Pulmonary artery endothelial cell (primary cell): ENCODE data around the gene FIGLA. TPM values are rescaled to one million over a fixed set of nuclear protein-coding genes. Genes with fewer than 3 reads are reported as not detected.

ENCODE experiments used
- DNase-seq: peaks from one replicate; pipeline ENCODE4 v3.0.0-alpha.2; 2011; ENCODE audit warnings: low read depth, low spot score
- total RNA-seq: library from RNA; depleted of rRNA; stranded (reverse); fragments of >200 nt; gene quantifications from 2 replicates; pipeline ENCODE4 v1.2.3, GENCODE V29; 2014

The FIGLA gene, protein sequence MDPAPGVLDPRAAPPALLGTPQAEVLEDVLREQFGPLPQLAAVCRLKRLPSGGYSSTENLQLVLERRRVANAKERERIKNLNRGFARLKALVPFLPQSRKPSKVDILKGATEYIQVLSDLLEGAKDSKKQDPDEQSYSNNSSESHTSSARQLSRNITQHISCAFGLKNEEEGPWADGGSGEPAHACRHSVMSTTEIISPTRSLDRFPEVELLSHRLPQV
- not detected in 2 replicates for total RNA-seq

DNA sequence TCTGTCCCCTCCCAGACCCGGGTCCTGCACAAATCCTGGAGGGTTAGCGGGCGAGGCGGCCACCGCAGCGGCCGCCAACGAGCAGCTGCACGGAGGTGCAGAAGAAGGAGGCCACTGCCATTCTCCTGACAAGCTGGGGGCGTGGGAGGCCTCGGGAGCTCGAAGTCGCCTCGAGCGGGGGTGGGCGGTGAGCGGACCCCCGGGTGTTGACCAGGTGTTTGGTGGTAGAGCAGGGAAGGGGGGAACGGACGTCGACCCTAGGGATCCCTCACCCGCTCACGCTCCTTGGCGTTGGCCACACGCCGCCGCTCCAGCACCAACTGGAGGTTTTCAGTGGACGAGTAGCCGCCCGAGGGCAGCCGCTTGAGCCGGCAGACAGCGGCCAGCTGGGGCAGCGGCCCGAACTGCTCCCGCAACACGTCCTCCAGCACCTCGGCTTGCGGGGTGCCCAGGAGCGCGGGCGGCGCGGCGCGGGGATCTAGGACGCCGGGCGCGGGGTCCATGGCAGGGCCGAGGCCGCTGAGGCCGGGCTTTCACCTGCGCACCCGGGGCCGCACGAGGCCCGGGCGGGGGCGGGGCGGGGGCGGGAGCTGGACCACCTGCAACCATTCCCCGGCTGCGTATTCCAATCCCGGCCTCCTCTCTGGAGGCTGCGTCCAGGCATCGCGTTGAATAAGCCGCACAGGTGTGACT is at the start of gene FIGLA:
FIGLA (minus strand) TSS at position 508 of the 693 bp plus-strand sequence; CDS start at position 503, 5 bp downstream.
- no peak for DNase-seq

- DNase-seq = no peak
These were observed 47.8 kb upstream of the FIGLA start for GRCh38 chr2:70837980-70838925.

- DNase-seq = no peak
These were observed 45.2 kb upstream of the FIGLA start, which contains the start of gene CD207 for GRCh38 chr2:70835643-70836042. CD207 (minus strand) TSS chr2:70835816; CDS start chr2:70835776, 40 bp downstream.

DNA sequence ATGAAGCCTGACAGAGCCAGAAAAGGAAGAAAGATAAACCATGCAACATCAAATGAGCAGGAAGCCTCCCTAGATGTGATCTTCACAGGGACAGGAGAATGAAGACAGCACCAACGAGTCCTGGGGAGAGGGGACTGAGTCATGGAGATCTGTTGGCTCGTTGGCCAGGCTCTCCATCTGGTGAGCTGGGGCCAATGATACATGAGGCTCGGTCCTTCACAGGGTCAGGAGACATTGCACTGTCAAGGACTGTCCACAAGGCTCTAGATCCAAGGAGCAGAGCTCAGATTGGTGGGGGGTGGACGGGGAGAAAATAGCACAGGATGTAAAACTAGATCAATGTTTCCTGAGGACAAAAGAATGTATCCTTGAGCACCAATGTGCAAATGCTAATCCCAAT is 44.4 kb upstream of the FIGLA start:
- no peak for DNase-seq

DNA sequence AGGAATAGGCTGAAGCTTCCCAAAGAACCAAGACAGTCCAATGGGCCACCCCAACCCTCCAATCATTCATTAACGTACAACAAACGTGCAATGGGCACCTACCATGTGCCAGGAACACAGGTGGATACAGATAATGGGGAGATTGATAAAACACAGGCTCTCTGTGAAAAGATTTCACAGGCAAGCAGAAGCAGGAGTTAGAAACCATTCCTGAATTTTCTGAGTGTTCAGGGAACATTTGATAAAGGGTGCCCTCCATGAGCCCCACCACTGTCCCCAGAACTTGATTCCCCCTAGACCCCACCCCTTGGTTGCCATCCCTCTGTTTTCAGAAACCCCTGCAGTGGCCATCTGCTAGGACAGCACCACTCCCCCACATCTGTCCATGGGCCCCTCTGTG is 43.7 kb upstream of the FIGLA start:
- no peak for DNase-seq

GRCh38 chr2:70833246-70833645 is 42.8 kb upstream of the FIGLA start:
- DNase-seq = no peak

DNA sequence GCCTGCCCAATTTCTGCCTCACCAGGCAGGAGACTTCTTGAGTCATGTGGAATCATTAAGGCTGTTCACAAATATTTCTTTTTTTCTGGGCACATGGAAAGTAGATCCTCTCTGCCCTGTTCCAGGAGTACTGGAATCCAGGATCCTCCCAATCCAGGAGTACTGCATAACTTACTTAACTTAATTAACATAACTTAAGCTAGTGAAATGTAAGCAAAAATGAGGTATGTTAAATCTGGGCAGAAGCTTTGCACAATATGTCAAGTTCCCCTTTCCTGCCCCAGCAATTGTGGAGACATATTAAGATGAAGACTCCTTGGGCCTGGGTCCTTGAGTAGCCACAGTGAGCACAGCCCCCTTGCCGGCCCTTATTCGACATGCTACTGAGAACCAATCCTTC is 41.9 kb upstream of the FIGLA start:
- no peak for DNase-seq

DNA sequence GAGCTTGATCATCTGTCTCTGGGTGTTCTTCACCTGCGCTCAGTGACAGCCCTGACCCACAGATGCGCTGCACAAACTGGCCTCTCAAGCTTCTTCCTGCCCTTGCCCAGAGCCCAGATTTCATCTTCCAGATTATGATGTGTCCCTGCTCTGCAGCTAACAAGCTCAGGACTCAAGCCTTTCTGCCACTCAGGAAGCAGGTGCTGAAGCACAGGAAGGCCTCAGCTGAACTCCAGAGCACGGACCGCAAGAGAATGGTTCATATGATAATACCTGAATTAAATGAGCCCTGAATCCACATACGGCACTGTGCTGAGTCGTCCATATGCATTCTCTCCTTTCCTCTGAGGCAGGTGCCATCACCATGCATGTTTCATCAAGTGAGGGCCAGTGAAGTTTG is 41.4 kb upstream of the FIGLA start:
- DNase-seq = peak; percentile 8

DNA sequence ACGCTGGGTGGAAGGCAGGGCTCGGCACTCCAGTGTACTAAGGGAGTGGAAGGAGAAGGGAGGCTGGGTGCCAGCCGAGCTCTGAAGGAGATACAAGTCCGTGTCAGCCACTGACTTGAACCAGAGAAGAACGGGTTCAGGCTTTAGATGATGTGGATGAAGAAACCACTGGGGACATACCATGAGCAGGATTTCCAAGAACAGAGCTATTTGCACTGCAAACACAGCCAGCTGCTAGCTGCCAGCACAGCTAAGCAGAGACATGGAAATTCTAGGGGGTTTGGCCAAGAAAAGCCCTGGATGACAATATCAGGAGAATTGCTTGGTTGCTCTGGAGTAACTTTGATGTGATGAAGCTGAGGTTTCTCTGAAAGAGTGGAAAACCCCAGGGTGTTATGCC is 39.9 kb upstream of the FIGLA start:
- no peak for DNase-seq

GRCh38 chr2:70829916-70830315 is 39.5 kb upstream of the FIGLA start:
- DNase-seq = no peak

DNA sequence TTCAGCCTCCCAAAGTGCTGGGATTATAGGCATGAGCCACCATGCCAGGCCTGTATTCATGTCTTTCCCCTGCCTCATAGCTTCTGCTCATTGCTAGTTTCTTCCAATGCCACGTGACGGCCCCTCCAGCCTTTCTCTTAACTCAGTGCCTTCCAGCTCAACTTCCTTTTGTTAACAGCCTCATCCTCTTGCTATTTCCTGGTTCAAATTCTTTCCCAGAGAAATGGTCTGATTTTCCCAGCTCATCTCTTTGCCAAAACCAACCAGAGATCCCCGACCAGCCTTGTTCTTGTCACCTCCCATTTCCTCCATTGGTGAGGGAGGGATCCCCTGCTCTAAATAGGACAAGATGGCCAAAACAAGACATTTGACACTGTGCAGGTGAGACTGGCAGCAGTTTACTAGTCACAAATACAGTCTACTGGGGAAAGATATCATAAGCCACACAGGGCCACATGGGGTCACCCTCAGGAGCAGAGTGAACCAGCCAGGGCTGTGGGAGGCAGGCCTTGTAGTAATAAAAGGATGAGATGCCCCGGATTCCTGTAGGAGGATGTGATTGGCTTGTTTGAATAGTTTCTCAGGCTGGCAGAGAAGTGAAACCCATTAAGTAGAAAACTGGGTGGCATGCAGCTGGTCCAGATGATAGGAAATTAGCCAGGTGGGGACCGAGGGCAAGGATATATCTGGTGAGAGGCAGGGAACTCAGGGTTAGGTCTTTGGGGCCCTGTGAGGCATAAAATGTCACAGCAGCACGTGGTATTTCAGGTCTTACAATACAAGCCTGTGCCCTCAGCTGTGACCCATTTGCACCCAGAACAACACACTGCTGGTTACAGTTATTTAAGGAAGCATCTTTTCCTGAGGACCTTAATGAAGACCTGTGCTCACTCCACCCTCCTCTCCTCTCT is 38.7 kb upstream of the FIGLA start:
- DNase-seq = peak; percentile 86

DNA sequence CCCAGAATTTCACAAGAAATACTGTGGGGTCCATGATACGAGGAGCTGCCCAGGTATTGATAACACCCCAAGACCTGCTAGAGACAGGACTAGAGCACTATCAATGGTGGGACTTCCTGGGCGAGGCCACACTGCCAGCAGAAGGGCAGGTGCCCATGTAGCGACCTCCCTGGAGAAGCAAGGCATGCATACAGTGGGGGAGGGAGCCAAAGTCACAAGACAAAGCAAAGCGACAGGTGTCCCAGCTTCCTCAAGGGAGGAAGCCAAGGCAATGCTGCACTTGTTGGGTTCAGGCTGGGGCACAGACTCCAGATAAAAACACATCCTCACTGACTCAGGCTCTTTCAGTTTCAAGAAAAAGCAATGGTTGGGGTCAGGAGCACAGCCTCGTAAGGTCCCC is 37.7 kb upstream of the FIGLA start:
- no peak for DNase-seq

DNA sequence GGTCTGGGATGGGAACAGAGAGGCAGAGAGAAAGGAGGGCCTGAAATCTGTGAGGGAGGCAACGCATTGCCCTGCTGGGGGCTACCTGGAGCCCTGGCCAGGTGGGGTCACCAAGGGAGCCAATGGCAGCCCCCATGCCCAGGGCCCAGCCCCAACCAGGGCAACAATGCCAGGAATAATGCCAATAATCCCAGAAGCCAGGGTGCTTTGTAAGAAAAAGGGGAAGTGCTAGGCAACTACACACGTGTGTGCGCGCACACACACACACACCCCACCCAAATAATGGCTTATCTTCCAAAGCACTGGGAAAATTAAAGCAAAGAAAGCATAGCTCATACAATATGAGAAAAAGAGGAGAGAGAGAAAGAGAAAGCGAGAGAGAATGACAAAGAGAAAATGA is 36.9 kb upstream of the FIGLA start:
- no peak for DNase-seq

DNA sequence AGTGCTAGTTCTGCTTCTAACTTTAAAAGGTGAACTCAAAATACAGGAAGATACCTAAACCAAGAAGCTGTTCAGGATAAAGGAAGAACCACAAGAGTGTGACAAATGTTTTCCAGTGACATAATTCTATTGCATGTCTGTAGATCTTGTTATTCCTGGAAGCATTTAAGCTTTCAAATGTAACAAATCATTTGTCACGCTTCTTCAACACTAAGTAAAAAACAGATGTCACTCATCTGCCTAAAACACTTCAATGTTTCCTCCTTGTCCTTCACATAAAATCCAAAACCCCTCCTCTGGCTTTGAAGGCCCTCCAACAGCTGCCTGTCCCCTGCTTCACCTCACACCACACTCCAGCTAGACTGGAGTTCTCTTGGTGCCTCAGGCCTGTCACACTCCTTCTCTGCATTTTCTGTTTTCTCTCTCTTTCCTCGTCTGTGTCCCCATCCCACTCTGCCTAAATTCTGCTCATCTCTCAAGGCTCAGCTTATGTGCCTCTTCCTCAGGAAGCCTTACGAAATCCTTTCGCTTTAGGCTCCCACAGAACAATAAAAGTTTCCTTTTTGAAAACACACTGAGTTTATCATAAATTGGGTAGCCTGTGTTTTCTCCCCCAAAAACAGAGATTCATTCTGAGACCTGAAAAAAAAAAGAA is 36.4 kb upstream of the FIGLA start:
- no peak for DNase-seq

GRCh38 chr2:70823249-70823648 is 32.8 kb upstream of the FIGLA start:
- DNase-seq = no peak

DNA sequence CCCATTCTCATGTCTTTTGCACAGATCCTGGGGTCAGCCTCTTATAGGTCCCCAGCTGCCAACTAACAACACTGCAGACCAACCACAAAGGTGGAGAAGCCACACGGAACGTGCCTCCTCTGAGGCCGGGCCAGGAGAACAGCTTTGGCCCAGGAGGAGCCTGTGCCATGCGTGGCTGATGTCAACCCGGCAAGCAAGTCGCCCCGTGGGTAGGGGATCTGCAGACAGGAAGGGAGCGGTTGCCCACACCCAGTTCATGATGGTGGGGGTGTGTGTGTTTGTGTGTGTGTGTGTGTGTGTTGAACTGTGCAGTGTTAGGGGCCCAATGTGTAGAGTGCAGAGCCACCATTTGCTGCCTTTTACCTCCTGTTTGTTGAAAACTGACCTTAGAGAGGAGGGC is 32.4 kb upstream of the FIGLA start:
- no peak for DNase-seq

DNA sequence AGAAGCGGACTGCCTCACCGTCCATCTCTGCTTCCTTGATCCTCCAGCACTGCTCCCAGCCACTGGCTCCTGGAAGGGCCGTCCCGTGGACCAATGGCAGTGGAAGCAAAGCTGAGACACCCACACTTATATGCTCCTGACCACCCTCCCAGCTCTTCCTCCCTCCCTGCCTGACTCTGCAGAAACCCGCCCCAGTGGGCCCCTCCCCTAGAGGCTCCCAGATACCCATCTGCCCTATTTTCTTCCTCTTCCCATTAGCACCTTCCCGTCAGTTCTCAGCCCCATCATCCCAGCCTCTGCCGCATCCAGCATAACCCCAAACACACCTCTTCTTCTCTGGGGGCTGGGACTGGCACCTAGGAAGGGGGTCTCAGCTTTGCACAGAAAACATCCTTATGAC is 30.1 kb upstream of the FIGLA start, which contains the start of gene CLEC4F:
CLEC4F (minus strand) TSS at position 101 of the 400 bp plus-strand sequence; CDS start at position 25, 76 bp downstream.
- no peak for DNase-seq

DNA sequence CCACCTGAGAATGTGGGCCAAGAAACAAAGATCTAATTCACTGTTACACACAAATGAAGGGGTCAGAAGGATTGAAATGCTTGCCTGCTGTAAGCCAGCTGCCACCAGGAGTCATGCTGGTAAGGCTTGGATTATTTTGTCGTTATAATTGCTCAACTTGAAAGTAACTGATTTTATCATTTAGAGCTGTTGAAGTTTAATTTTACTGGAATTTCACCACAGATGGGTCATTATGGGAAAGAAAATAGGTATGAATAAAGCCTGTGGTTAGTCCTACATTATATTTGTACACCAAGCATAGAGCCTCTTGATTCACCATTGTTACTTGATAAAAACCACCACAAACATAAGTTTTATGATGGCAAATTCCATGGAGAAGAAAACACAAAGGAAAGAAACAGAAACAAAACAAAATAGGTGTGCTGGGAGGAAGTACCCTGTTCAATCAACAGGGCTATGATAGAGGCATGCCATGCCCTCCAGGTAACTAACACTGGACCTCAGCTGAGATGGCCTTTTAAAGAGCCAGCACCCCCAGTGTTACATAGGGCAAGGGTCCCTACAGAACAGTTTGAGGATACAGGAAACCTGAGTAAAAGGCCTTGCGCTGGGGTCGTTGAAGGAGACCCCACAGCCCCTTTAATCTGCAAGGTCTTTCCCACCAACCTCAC is 27.0 kb upstream of the FIGLA start:
- no peak for DNase-seq

- no peak for DNase-seq
These were observed 26.3 kb upstream of the FIGLA start for GRCh38 chr2:70816726-70817125.
